Activated CD4-positive, alpha-beta memory T cell treated with anti-CD3 and anti-CD28 coated beads for 36 hours (primary cell): ENCODE data around the gene CD99. TPM values are rescaled to one million over a fixed set of nuclear protein-coding genes. Genes with fewer than 3 reads are reported as not detected.
"Not testable (repeated sequence)": the region's sequence is repeated elsewhere in the genome, so short reads cannot be mapped to it uniquely, and the experiment has no call there.

Source experiments
- CTCF ChIA-PET: fragments of 350-600 bp; sonication (Branson Sonifier 250); formaldehyde crosslinking; loops from one replicate; lab custom pipeline; 2021; ENCODE audit warnings: antibody characterized with exemption, inconsistent platforms; lab: Charles Lee
- POLR2A ChIA-PET: fragments of 350-600 bp; sonication (Branson Sonifier 250); formaldehyde crosslinking; loops from one replicate; lab custom pipeline; 2021; ENCODE audit warnings: antibody characterized with exemption; lab: Charles Lee
- DNase-seq: peaks from one replicate; pipeline ENCODE4 v3.0.0-alpha.2; 2020
- H3K27ac Mint-ChIP-seq: one replicate; pipeline ENCODE4 v1.8.0; 2021; ENCODE audit warnings: mixed read lengths
- H3K27me3 Mint-ChIP-seq: one replicate; pipeline ENCODE4 v1.8.0; 2021; ENCODE audit warnings: mixed read lengths
- H3K36me3 Mint-ChIP-seq: one replicate; pipeline ENCODE4 v1.8.0; 2021; ENCODE audit warnings: mixed read lengths
- H3K4me1 Mint-ChIP-seq: one replicate; pipeline ENCODE4 v1.8.0; 2021; ENCODE audit warnings: low read depth, mixed read lengths
- H3K4me3 Mint-ChIP-seq: one replicate; pipeline ENCODE4 v1.8.0; 2021; ENCODE audit warnings: mild to moderate bottlenecking, mixed read lengths
- H3K9me3 Mint-ChIP-seq: one replicate; pipeline ENCODE4 v1.8.0; 2021; ENCODE audit warnings: mixed read lengths
- intact Hi-C: fragments of 100-400 bp; cut with micrococcal nuclease; formaldehyde crosslinking; loops from one replicate; pipeline ENCODE4 v1.15.1; 2023
- total RNA-seq, 2 experiments: library from RNA; stranded (reverse); gene quantifications; one replicate each; pipeline ENCODE4 v1.2.3, GENCODE V29; 2021

CD99 gene
- total RNA-seq, 2 experiments from 2014 or later = 282 to 283 TPM

DNA sequence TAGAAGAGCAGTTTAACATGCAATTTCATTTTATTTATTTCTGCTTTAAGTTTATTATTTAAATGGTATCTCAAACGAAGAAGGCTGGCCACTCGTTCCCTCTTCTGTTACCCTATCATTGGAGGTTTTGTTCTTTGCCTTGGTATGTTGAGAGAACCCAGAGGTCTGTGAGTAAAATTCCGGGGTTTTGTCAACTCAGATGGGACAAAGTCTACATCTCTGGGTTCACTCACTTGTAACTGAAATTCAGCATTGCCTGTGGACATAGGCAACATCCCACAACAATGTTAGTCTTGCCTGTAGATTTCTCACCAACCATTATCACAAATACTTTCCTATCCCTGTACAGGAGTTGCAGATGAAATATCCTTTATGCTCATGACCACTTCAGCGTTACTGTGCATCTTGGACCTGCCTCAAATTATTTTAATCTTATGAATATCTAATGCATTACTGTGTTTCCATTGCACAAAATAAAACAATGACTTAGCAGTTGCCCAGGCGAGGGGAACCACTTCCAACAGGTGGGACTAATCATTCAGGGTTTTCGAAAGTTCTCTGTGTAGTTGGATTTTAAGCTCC, 33.5 kb upstream of the CD99 start:
- H3K27ac Mint-ChIP-seq = no peak overlapping the region
- no peaks in the 10 kb centered on the region for H3K27me3 Mint-ChIP-seq
- POLR2A ChIA-PET = no interaction called here
- no peaks in the 10 kb centered on the region for H3K4me1 Mint-ChIP-seq
- H3K36me3 Mint-ChIP-seq = peaks cover 7% of the 10 kb centered on the region
- CTCF ChIA-PET = no interaction called here
- no peaks in the 10 kb centered on the region for H3K9me3 Mint-ChIP-seq
- intact Hi-C loops = no loop called here
- H3K4me3 Mint-ChIP-seq = no peak overlapping the region
- DNase-seq = no peak

- Mint-ChIP-seq H3K9me3 (no peaks in the 10 kb centered on the region), H3K27ac (no peak overlapping the region), H3K36me3 (peaks cover 1% of the 10 kb centered on the region), H3K4me3 (no peak overlapping the region), H3K27me3 (no peaks in the 10 kb centered on the region), H3K4me1 (no peaks in the 10 kb centered on the region)
- ChIA-PET POLR2A (no interaction called here), CTCF (no interaction called here)
- intact Hi-C loops = no loop called here
- DNase-seq = no peak
Observed at GRCh38 chrX:2658585-2659292, 32.4 kb upstream of the CD99 start.

DNA sequence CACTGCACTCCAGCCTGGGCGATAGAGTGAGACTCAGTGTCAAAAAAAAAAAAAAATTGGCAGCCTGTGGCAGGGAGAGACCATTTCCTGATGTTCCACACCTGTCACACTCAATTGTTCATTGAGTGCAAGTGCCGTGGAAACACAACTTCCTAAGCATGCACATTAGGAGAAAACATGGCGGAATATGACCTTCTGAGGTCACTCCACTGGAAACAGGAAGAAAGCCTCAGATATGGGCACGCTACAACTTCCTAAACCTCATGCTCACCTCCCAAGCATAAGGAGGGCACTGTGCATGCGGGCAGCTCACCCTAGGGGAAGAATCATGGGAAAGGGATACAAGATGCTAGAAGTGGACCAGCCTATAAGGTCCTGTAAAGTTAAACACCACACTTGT, 28.5 kb upstream of the CD99 start:
- Mint-ChIP-seq H3K27me3 (no peaks in the 10 kb centered on the region), H3K27ac (no peak overlapping the region), H3K36me3 (peaks cover 2% of the 10 kb centered on the region), H3K4me3 (no peak overlapping the region), H3K4me1 (peaks cover 6% of the 10 kb centered on the region), H3K9me3 (no peaks in the 10 kb centered on the region)
- intact Hi-C loops = no loop called here
- ChIA-PET CTCF (no interaction called here), POLR2A (no interaction called here)
- DNase-seq = no peak

GRCh38 chrX:2664502-2664901, 26.6 kb upstream of the CD99 start:
- no peak overlapping the region for H3K4me3 Mint-ChIP-seq

GRCh38 chrX:2665387-2666304, 25.4 kb upstream of the CD99 start:
- H3K4me1 Mint-ChIP-seq = peaks cover 6% of the 10 kb centered on the region
- no peak overlapping the region for H3K27ac Mint-ChIP-seq
- H3K9me3 Mint-ChIP-seq = no peaks in the 10 kb centered on the region
- no peak for DNase-seq
- H3K4me3 Mint-ChIP-seq = no peak overlapping the region
- peaks cover 2% of the 10 kb centered on the region for H3K36me3 Mint-ChIP-seq
- intact Hi-C loops = no loop called here
- H3K27me3 Mint-ChIP-seq = no peaks in the 10 kb centered on the region
- ChIA-PET CTCF (no interaction called here), POLR2A (no interaction called here)

More at GRCh38 chrX:2664502-2664901, 26.6 kb upstream of the CD99 start:
- ChIA-PET CTCF (no interaction called here), POLR2A (no interaction called here)
- Mint-ChIP-seq H3K4me1 (peaks cover 6% of the 10 kb centered on the region), H3K27ac (peak overlapping the region; percentile 16), H3K9me3 (no peaks in the 10 kb centered on the region), H3K27me3 (no peaks in the 10 kb centered on the region), H3K36me3 (peaks cover 2% of the 10 kb centered on the region)
- intact Hi-C loops = no loop called here
- DNase-seq = peak; percentile 56

- POLR2A ChIA-PET = no interaction called here
- no peak for DNase-seq
- H3K27me3 Mint-ChIP-seq = no peaks in the 10 kb centered on the region
- H3K36me3 Mint-ChIP-seq = peaks cover 2% of the 10 kb centered on the region
- H3K4me3 Mint-ChIP-seq = no peak overlapping the region
- H3K9me3 Mint-ChIP-seq = no peaks in the 10 kb centered on the region
- intact Hi-C loops = no loop called here
- CTCF ChIA-PET = no interaction called here
- H3K27ac Mint-ChIP-seq = no peak overlapping the region
- peaks cover 6% of the 10 kb centered on the region for H3K4me1 Mint-ChIP-seq
Observed at GRCh38 chrX:2666491-2666890, 24.6 kb upstream of the CD99 start.

DNA sequence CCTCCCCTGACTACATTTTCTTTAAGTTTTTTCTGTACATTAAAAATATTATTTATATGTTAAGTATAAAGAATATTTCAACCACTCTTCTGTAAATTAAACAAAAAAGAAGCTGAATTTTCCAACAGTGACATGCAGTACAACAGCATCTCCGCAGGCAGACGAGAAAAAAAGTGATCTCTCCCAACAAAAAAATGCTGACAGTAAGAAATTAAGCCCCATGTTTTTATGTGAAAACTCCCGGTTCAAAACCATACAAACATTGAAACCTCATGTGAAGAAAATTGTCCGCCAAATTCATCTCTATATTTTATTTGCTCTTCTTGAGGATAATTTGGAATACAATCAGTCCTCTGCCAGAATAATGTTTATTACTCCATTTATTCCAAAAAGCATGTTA, 20.1 kb upstream of the CD99 start:
- intact Hi-C loops = no loop called here
- Mint-ChIP-seq H3K36me3 (peaks cover 7% of the 10 kb centered on the region), H3K9me3 (no peaks in the 10 kb centered on the region), H3K27ac (no peak overlapping the region), H3K4me1 (no peaks in the 10 kb centered on the region), H3K4me3 (no peak overlapping the region), H3K27me3 (no peaks in the 10 kb centered on the region)
- CTCF ChIA-PET = no interaction called here
- POLR2A ChIA-PET = no interaction called here
- DNase-seq = no peak

DNA sequence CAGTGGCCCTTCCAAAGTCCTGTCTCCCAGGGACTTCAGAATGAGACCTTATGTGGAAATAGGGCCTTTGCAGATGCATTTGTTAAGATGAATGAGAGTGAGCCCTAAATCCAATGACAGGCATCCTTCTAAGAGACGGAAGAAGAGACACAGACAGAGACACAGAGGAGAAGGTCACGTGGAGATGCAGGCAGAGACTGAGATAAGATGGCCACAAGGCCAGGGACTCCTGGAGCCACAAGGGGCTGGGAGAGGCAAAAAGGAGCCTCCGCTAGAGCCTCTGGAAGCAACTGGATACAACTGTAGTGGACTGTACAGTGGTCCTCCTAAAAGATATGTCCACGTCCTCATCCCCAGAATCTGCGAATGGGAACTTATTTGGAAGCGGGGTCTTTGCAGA, 19.0 kb upstream of the CD99 start:
- Mint-ChIP-seq H3K36me3 (peaks cover 5% of the 10 kb centered on the region), H3K4me1 (no peaks in the 10 kb centered on the region), H3K27ac (no peak overlapping the region), H3K27me3 (no peaks in the 10 kb centered on the region), H3K9me3 (no peaks in the 10 kb centered on the region), H3K4me3 (no peak overlapping the region)
- POLR2A ChIA-PET = no interaction called here
- intact Hi-C loops = no loop called here
- DNase-seq = no peak
- CTCF ChIA-PET = no interaction called here

DNA sequence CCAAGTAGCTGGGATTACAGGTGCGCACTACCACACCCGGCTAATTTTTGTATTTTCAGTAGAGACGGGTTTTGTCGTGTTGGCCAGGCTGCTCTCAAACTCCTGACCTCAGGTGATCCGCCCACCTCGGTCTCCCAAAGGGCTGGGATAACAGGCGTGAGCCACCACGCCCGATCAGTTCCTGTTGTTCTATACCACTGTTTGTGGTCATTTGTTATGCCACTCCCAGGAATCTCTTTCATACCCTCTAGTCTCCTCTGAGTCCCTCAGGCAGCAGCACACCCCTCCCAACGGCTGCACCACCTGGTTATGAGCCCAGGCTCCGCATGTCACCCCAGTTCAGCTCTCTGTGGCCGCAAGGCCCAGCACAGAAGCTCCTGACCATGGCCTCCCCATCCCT, 17.5 kb upstream of the CD99 start:
- Mint-ChIP-seq H3K9me3 (no peaks in the 10 kb centered on the region), H3K27ac (no peak overlapping the region), H3K27me3 (no peaks in the 10 kb centered on the region), H3K4me3 (no peak overlapping the region), H3K36me3 (peaks cover 5% of the 10 kb centered on the region), H3K4me1 (no peaks in the 10 kb centered on the region)
- ChIA-PET CTCF (no interaction called here), POLR2A (no interaction called here)
- intact Hi-C loops = no loop called here
- no peak for DNase-seq

GRCh38 chrX:2675657-2676200, 15.4 kb upstream of the CD99 start:
- CTCF ChIA-PET = not testable (repeated sequence)

DNA sequence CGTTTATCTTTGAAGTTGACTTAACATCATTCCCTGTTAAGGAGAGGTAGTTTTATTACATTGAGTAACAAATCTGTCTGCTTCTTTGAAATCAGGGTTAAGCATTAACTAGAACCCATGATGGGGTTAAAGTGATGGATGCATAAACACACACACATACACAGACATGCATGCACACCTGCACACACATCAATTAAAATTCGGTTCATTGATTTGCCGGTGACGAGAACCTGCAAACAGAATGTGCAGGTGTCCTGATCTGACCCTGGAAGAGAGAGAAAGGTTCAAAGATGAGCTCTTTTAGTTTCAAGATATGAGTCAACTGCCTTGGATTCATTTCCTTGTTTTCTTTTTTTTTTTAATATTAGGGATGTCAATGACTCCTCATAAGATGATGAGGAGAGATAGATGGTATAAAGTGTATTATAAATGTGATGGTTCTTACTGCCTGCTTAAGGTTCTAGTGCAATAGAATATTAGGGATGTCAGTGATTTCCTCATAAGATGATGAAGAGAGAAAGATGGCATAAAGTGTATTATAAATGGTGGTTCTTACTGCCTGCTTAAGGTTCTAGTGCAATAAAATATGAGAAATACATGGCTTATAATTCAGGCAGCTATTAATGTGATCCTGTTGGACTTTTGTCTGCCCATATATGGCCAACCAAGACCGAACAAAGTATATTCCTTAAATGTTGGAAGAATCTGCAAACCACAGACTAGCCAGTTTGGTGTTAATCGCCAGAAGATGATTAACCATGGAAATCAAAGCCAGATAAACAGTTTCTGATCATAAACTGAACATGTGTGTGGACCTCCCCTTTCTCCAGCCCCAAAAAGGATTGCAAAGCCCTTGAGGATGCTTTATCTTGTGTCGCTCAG, 14.1 kb upstream of the CD99 start:
- intact Hi-C loops = no loop called here
- H3K36me3 Mint-ChIP-seq = peaks cover 10% of the 10 kb centered on the region
- no peaks in the 10 kb centered on the region for H3K27me3 Mint-ChIP-seq
- no peak overlapping the region for H3K4me3 Mint-ChIP-seq
- H3K9me3 Mint-ChIP-seq = no peaks in the 10 kb centered on the region
- no peak overlapping the region for H3K27ac Mint-ChIP-seq
- H3K4me1 Mint-ChIP-seq = no peaks in the 10 kb centered on the region
- no peak for DNase-seq
- ChIA-PET CTCF (no interaction called here), POLR2A (no interaction called here)

More at GRCh38 chrX:2675657-2676200, 15.4 kb upstream of the CD99 start:
- intact Hi-C loops, POLR2A ChIA-PET, DNase-seq, H3K27ac Mint-ChIP-seq, H3K27me3 Mint-ChIP-seq, H3K4me3 Mint-ChIP-seq, H3K4me1 Mint-ChIP-seq, H3K9me3 Mint-ChIP-seq: not testable (repeated sequence)
- H3K36me3 Mint-ChIP-seq = peaks cover 10% of the 10 kb centered on the region
